ENCODE results near the gene TMX3.

The TMX3 gene

GRCh38 chr18:68705119-68705518 lies 9.8 kb downstream of the TMX3 start:
- DNase-seq = no peak

- DNase-seq = no peak
Measured at GRCh38 chr18:68703326-68703725, 11.6 kb downstream of the TMX3 start.

GRCh38 chr18:68701353-68701752 lies 13.6 kb downstream of the TMX3 start:
- no peak for DNase-seq

- peak; percentile 79 for DNase-seq
Measured at GRCh38 chr18:68699043-68699442, 15.9 kb downstream of the TMX3 start.

GRCh38 chr18:68696937-68697336 lies 18.0 kb downstream of the TMX3 start:
- DNase-seq = no peak

GRCh38 chr18:68694316-68694715 lies 20.6 kb downstream of the TMX3 start:
- no peak for DNase-seq

GRCh38 chr18:68693091-68693815 lies 21.7 kb downstream of the TMX3 start:
- no peak for DNase-seq

GRCh38 chr18:68679528-68679927 lies 35.4 kb downstream of the TMX3 start:
- peak; percentile 50 for DNase-seq

GRCh38 chr18:68676913-68677312 lies 38.0 kb downstream of the TMX3 start:
- DNase-seq = peak; percentile 55

GRCh38 chr18:68667121-68667520 lies 47.8 kb downstream of the TMX3 start:
- DNase-seq = peak; percentile 47

GRCh38 chr18:68666381-68666780 lies 48.5 kb downstream of the TMX3 start:
- no peak for DNase-seq

- DNase-seq = no peak
Measured at GRCh38 chr18:68665628-68666027, 49.3 kb downstream of the TMX3 start.

GRCh38 chr18:68662754-68663153 lies 52.2 kb downstream of the TMX3 start:
- peak; percentile 46 for DNase-seq

GRCh38 chr18:68660354-68661183 lies 54.3 kb downstream of the TMX3 start:
- DNase-seq = peak; percentile 57

- no peak for DNase-seq
Measured at GRCh38 chr18:68648191-68648590, 66.7 kb downstream of the TMX3 start.

- DNase-seq = no peak
Measured at GRCh38 chr18:68642003-68642402, 72.9 kb downstream of the TMX3 start.

GRCh38 chr18:68640861-68641260 lies 74.0 kb downstream of the TMX3 start:
- DNase-seq = no peak

- no peak for DNase-seq
Measured at GRCh38 chr18:68638613-68639012, 76.3 kb downstream of the TMX3 start.

GRCh38 chr18:68627812-68628211 lies 87.1 kb downstream of the TMX3 start:
- DNase-seq = no peak

All from HCEC 1CT (cell line).